Gastrocnemius medialis (tissue), 4 donors: ENCODE measurements around the gene PKP1. TPM values are rescaled to one million over a fixed set of nuclear protein-coding genes. Genes with fewer than 3 reads are reported as not detected.
A peak's percentile ranks its signal among the peaks of the same experiment; 100 is the strongest.

ENCODE experiments used
- ATAC-seq, 2 donors: fragments of 150-250 bp; one replicate each; pipeline ENCODE4 v1.9.1; 2016
- DNase-seq, 2 donors: peaks; one replicate each; pipeline ENCODE4 v3.0.0-alpha.2; 2019
- H3K27ac ChIP-seq, 4 donors: fragments of 200-600 bp; sonication (generic); 1 replicate in 1 of 4; 2 replicates in 3 of 4; pipeline ENCODE4 v1.5.1; 2016 to 2018; ENCODE audit warnings: mild to moderate bottlenecking in 2 of 4, moderate library complexity in 1 of 4
- H3K27me3 ChIP-seq, 3 donors: fragments of 200-600 bp; sonication (generic) in 2 of 3; 1 replicate in 1 of 3; 2 replicates in 2 of 3; pipeline versions ENCODE4 v1.5.1 to v1.6.0; 2016 to 2019; ENCODE audit warnings: mild to moderate bottlenecking in 1 of 3, moderate library complexity in 1 of 3
- H3K36me3 ChIP-seq, 2 donors: fragments of 200-600 bp; sonication (generic) in 1 of 2; one replicate each; pipeline ENCODE4 v1.5.1; 2017 to 2018
- H3K4me1 ChIP-seq, 2 donors: fragments of 200-600 bp; sonication (generic) in 1 of 2; one replicate each; pipeline ENCODE4 v1.5.1; 2016 to 2017; ENCODE audit warnings: mild to moderate bottlenecking in 2 of 2
- H3K4me3 ChIP-seq, 4 donors: fragments of 200-600 bp; sonication (generic) in 3 of 4; 1 replicate in 1 of 4; 2 replicates in 3 of 4; pipeline ENCODE4 v1.5.1; 2016 to 2019; ENCODE audit warnings: mild to moderate bottlenecking in 2 of 4
- H3K9me3 ChIP-seq, 3 donors: fragments of 200-600 bp; sonication (generic) in 2 of 3; 1 replicate in 1 of 3; 2 replicates in 2 of 3; pipeline ENCODE4 v1.5.1; 2016 to 2019
- POLR2A ChIP-seq, 2 donors: fragments of 450-650 bp; IDR thresholded peaks; one replicate each; pipeline ENCODE4 v1.6.1; 2017; ENCODE audit warnings: antibody characterized with exemption in 2 of 2, mild to moderate bottlenecking in 2 of 2, moderate library complexity in 2 of 2
- in situ Hi-C, 4 donors: fragments of 200-750 bp; cut with MboI; loops; one replicate each; pipeline versions ENCODE4 v1.15.0 to v1.8.0; 2017; ENCODE audit warnings: low sequenced_read_pairs in 4 of 4
- intact Hi-C: fragments of 100-400 bp; cut with DNase I; formaldehyde crosslinking; loops from one replicate; pipeline ENCODE4 v1.15.1; 2023; ENCODE audit warnings: low total_unique reads
- total RNA-seq, 4 donors: library from RNA; depleted of rRNA; stranded (reverse); fragments of >200 nt; gene quantifications; one replicate each; pipeline versions ENCODE4 v1.1.0 to v1.2.3, GENCODE V29; 2016
- TF ChIP-seq, protein P1 (sequence below), 5 experiments: fragments of 450-650 bp in 3 of 5; fragments of 200-600 bp in 2 of 5; sonication (generic) in 2 of 5; IDR thresholded peaks in 4 of 5; conservative IDR thresholded peaks in 1 of 5; 1 replicate in 4 of 5; 2 replicates in 1 of 5; pipeline ENCODE4 v1.5.1; 2016 to 2019; ENCODE audit warnings: antibody characterized with exemption in 5 of 5, mild to moderate bottlenecking in 3 of 5, moderate library complexity in 3 of 5

PKP1 gene
- total RNA-seq, 4 donors from 2014 or later, result 0.71 to 4.5 (median 1.2) TPM

DNA sequence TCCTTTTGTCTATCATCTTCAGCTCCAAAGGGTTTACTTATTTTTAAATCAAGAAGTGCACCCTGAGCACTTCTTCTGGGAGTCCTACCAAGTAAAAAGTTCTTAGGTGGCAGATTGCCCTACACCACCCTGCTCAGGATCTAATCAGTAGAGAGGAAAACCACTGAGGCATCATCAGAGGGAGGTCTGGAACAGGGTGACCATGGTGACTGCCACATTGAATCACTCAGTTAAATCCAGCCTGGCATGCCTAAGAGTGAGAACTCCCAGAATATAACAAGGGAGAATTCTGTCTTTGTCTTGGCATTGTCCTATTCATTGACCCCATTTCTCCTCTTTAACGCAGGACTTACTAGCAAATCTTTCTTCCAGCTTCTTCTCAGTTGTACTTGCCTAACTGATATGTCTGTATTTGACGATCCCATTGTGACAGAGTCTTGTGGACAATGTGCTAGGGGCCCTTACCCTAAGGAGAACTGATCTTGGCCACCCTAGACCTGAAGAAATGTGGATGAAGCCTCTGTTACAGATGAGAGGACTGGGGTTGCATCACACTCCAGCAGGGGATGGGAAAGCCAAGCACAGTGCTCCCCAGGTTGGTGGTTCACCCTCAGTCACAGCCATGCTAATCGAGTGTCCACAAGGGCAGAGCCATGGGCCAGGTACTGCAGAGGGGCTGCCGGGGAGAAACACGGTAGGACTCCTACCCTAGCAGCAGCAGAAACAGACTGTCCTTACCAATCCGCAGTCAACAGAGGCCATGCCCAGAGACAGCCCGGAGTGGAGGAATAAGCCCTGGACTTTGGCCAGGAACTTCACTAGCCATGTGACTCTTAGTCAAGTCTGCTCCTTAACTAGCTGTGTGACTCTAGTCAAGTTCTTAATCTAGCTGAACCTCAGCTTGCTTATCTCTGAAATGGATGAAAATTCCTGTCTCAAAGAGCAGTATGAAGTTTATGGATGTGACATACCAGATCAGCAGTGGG, 15.4 kb downstream of the PKP1 start:
- H3K36me3 ChIP-seq, result no peaks in the 10 kb centered on the region
- H3K4me3 ChIP-seq, result no peak overlapping the region
- no peak for ATAC-seq
- H3K4me1 ChIP-seq, result peaks cover 0 to 4% of the 10 kb centered on the region in 2 donors
- intact Hi-C loops, result no loop called here
- H3K9me3 ChIP-seq, result no peaks in the 10 kb centered on the region
- in situ Hi-C loops, result no loop called here
- no peak for DNase-seq
- no peak overlapping the region for H3K27ac ChIP-seq
- peaks cover 0 to 10% (median 0%) of the 10 kb centered on the region in 3 donors for H3K27me3 ChIP-seq
- TF ChIP-seq, protein P1, sequence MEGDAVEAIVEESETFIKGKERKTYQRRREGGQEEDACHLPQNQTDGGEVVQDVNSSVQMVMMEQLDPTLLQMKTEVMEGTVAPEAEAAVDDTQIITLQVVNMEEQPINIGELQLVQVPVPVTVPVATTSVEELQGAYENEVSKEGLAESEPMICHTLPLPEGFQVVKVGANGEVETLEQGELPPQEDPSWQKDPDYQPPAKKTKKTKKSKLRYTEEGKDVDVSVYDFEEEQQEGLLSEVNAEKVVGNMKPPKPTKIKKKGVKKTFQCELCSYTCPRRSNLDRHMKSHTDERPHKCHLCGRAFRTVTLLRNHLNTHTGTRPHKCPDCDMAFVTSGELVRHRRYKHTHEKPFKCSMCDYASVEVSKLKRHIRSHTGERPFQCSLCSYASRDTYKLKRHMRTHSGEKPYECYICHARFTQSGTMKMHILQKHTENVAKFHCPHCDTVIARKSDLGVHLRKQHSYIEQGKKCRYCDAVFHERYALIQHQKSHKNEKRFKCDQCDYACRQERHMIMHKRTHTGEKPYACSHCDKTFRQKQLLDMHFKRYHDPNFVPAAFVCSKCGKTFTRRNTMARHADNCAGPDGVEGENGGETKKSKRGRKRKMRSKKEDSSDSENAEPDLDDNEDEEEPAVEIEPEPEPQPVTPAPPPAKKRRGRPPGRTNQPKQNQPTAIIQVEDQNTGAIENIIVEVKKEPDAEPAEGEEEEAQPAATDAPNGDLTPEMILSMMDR (IDR thresholded peaks at IDR 0.05 in 4 of 5, conservative IDR thresholded peaks at IDR 0.05 in 1 of 5), result no peak
- TF ChIP-seq POLR2A (IDR thresholded peaks at IDR 0.05), result no peak

DNA sequence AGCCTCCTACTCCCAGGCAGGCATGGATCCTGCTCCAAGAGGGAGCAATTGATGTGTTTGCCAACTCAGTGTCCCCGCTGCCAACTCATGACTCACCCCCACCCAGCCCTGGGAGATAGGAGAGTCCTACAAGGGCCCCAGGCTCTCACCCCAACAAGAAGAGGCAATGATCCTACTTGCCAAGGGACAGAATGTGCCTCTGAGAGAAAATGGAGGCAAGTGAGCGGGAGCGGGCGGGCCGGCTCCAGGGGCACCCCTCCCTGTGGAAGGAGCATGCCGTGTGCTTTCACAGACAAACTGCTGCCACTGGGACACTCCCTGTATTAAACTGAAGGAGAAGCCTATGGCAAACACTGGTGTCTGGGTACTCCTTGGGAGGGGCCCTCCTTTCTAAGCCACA, 16.7 kb downstream of the PKP1 start:
- peaks cover 0 to 4% of the 10 kb centered on the region in 2 donors for H3K4me1 ChIP-seq
- no peaks in the 10 kb centered on the region for H3K9me3 ChIP-seq
- TF ChIP-seq, protein P1 (IDR thresholded peaks at IDR 0.05 in 4 of 5, conservative IDR thresholded peaks at IDR 0.05 in 1 of 5), result no peak
- no peak for TF ChIP-seq POLR2A (IDR thresholded peaks at IDR 0.05)
- peaks cover 0 to 4% (median 0%) of the 10 kb centered on the region in 3 donors for H3K27me3 ChIP-seq
- H3K4me3 ChIP-seq, result no peak overlapping the region
- H3K27ac ChIP-seq, result no peak overlapping the region
- in situ Hi-C loops, result no loop called here
- ATAC-seq (peak in 1 of 2 donors; percentile 50), DNase-seq (peak in 1 of 2 donors; percentile 26)
- intact Hi-C loops, result no loop called here
- no peaks in the 10 kb centered on the region for H3K36me3 ChIP-seq

DNA sequence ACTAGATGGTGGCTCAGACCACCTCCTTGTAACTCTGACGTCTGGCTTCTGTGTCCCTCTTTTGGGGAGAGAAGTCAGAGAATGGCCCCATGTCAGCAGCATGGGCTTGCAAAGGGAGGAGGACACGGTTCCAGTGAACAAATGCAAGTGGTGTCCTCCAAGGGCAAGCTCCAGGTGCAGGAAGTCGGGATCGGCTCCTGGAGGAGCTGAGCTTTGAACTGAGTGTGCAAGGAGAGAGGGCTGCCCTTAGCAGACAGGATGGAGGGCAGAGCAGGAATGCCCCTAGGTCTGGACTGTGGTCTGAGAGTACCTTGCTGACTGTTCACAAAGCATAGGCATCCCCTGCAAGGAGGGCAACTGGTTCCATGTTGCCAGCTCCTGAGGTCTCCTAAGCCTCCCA, 17.3 kb downstream of the PKP1 start:
- intact Hi-C loops, result no loop called here
- no peak for DNase-seq
- in situ Hi-C loops, result no loop called here
- H3K36me3 ChIP-seq, result no peaks in the 10 kb centered on the region
- no peak for ATAC-seq
- no peak overlapping the region for H3K4me3 ChIP-seq
- H3K27ac ChIP-seq, result no peak overlapping the region
- TF ChIP-seq, protein P1 (IDR thresholded peaks at IDR 0.05 in 4 of 5, conservative IDR thresholded peaks at IDR 0.05 in 1 of 5), result no peak
- no peak for TF ChIP-seq POLR2A (IDR thresholded peaks at IDR 0.05)
- H3K27me3 ChIP-seq, result peaks cover 0 to 4% (median 0%) of the 10 kb centered on the region in 3 donors
- no peaks in the 10 kb centered on the region for H3K9me3 ChIP-seq
- H3K4me1 ChIP-seq, result peaks cover 0 to 4% of the 10 kb centered on the region in 2 donors

- H3K4me1 ChIP-seq, result peaks cover 0 to 4% of the 10 kb centered on the region in 2 donors
- DNase-seq (no peak), ATAC-seq (no peak)
- TF ChIP-seq, protein P1 (IDR thresholded peaks at IDR 0.05 in 4 of 5, conservative IDR thresholded peaks at IDR 0.05 in 1 of 5), result no peak
- no peak for TF ChIP-seq POLR2A (IDR thresholded peaks at IDR 0.05)
- in situ Hi-C loops (no loop called here), intact Hi-C loops (no loop called here)
- H3K36me3 ChIP-seq, result no peaks in the 10 kb centered on the region
- H3K4me3 ChIP-seq, result no peak overlapping the region
- H3K27ac ChIP-seq, result no peak overlapping the region
- no peaks in the 10 kb centered on the region for H3K9me3 ChIP-seq
- H3K27me3 ChIP-seq, result peaks cover 0 to 2% (median 0%) of the 10 kb centered on the region in 3 donors
These were observed 19.2 kb downstream of the PKP1 start for GRCh38 chr1:201302163-201303152.
